Epithelial cell of proximal tubule (primary cell): Measurements from ENCODE around the gene CCNQ. TPM values are rescaled to one million over a fixed set of nuclear protein-coding genes. Genes with fewer than 3 reads are reported as not detected.

Source experiments
- DNase-seq: peaks from one replicate; pipeline ENCODE4 v3.0.0-alpha.2; 2011; ENCODE audit warnings: low read depth
- H3K4me3 ChIP-seq: 2 replicates; pipeline ENCODE4 v1.5.1; 2011; ENCODE audit warnings: low read depth, mild to moderate bottlenecking, low read length
- total RNA-seq: library from RNA; depleted of rRNA; stranded (reverse); fragments of >200 nt; gene quantifications from 2 replicates; pipeline ENCODE4 v1.2.3, GENCODE V29; 2015
- TF ChIP-seq, protein P1 (sequence below): conservative IDR thresholded peaks from 2 replicates; pipeline ENCODE4 v1.5.1; 2012; ENCODE audit warnings: low read depth, mild to moderate bottlenecking, low read length

Gene CCNQ
- total RNA-seq, 1 donor from 2014 or later, result 31.4 TPM

DNA sequence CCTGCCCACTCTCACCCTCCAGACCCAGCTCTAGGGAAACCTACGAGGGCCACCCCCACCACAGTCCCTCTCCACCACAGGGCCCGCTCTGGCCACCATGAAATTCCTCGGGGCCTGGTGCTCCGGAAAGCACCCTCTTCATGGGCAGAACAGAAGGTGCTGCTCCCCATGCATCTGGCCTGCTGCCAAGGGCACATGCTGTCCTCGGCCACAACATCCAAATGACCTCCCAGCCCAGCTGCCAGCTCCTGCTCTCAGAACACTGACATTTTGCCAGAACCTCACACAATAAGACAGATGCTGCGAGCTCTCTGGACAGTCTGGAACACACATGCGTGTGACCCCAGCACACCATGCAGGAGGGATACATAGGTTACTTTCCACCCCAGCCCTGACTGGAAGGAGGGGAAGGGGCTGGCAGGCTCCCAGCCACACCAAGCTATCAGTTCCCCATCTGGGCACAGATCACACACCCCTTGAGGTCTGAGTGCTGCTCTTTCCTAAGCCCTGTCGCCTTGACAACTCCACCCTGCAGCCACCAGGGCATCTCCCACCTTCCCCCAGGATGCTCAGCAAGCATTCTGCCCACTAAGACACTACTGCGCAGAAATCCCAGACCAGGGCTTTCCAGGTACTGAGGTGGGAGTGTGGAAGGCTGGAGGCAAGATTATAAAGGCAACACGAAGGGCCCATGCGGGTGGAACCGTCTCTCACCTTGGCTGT is 5.8 kb downstream of the CCNQ start:
- TF ChIP-seq, protein P1, sequence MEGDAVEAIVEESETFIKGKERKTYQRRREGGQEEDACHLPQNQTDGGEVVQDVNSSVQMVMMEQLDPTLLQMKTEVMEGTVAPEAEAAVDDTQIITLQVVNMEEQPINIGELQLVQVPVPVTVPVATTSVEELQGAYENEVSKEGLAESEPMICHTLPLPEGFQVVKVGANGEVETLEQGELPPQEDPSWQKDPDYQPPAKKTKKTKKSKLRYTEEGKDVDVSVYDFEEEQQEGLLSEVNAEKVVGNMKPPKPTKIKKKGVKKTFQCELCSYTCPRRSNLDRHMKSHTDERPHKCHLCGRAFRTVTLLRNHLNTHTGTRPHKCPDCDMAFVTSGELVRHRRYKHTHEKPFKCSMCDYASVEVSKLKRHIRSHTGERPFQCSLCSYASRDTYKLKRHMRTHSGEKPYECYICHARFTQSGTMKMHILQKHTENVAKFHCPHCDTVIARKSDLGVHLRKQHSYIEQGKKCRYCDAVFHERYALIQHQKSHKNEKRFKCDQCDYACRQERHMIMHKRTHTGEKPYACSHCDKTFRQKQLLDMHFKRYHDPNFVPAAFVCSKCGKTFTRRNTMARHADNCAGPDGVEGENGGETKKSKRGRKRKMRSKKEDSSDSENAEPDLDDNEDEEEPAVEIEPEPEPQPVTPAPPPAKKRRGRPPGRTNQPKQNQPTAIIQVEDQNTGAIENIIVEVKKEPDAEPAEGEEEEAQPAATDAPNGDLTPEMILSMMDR, result no peak
- H3K4me3 ChIP-seq, result no peak overlapping the region
- no peak for DNase-seq

DNA sequence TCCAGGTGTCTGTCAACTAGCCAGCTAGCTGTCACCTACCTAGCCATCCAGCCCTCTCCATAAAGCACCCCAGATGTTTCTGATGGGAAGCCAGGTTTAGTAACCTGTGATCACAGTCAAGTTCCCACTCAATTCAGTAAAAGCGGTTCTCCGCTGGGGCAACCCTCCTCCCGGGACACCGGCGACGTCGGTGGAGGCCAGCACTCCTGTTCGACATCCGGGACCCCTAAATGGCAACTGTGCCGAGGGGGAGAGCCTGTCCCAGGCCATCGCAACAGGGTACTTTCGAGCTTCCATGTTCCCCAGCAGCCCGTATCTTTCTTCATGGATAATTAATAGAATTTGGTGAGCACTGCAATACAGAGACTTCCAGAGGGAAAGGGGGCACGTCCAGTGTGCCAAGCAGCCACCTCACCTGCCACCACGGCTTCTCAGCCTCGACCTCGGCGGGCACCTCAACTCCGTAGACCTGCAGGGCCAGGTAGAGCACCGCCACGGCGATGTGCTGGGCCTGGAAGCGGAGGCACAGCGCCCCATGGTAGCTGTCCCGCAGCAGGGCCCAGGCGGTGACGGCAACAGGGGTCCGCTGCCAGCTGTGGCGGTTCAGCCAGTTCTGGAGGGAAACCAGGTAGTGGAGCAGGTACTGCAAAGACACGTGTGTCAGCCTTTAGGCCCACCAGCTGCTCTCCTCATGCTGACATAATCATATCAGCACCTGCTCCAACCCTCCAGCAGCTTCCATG is 6.7 kb downstream of the CCNQ start:
- no peak overlapping the region for H3K4me3 ChIP-seq
- DNase-seq, result no peak
- TF ChIP-seq, protein P1, result no peak

DNA sequence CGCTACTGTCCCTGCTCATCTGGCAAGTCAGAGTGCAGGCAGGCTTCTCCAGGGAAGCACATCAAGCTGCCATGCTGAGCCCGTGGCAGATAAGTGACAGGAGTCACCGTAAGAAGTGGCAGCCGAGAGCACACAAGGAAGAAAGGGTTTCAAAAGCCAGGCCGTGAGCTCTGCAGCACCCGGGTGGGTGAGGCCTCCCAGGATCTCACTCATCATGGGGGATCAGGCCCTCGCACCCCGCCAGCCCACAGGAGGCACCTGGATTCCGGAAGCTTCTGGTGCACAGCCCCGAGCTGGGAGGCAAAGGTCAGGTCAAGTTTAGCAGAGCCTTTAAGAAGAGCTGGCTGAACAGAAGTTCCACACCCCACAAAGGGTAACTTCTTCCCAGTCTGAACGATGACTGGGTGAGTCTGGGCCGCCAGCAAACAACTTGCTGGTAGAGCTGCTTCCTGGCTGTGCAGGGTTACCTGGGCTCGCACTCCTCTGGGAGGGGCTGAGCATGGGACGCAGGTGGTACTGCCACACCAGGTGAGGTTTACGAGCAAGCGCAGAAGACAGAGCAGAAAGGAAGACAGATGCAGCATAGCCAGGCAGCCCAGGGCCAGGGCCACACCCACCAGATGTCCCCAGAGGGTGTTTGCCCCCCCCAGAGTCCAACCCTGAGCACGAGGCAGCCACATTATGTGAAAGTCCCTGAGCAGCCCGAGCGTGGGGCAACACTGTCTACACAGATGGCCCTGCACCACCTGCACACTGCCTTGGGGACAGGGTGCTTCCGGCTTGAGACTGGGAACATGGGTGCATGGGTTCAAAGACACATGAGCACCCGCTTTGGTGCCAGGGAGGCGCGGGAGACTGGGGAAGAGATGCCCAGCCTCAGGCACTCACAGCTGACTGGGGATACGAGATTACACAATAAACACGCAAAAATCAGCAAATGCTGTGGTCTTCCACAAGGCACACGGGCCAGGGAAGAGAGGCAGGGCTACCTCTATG is 7.7 kb downstream of the CCNQ start:
- DNase-seq, result no peak
- H3K4me3 ChIP-seq, result no peak overlapping the region
- TF ChIP-seq, protein P1, result no peak

DNA sequence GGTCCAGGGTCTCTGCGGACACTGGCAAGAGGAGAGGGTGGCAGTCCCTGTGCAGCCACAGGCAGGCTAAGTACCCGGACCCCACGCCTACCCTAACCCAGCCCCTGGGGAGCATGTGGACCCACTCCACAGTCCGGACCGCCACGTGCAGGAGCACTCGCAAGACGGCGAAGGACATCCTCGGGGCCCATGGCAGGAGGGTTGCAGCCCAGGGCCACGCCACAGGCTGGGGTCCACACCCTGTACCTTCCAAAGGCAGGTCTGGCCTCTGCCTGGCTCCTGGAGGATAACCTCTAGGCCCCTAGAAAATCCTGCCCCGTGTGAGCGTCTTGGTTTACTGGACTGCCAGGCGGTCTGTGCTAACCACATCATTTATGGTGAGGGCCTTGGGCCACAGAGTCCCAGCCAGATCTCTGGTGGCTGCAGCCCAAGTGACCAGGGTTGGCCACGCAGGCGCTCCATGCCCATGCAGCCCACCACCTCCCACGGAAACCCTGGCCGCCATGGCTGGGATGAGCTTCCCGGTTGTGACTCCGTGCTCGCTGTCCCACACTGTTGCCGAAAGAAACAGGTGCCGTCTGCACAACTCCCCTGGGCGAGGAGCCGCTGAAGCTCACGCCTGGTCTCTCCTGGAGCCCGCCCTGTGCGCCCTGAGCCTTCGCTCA is 10.0 kb downstream of the CCNQ start:
- no peak overlapping the region for H3K4me3 ChIP-seq
- TF ChIP-seq, protein P1, result no peak
- no peak for DNase-seq

DNA sequence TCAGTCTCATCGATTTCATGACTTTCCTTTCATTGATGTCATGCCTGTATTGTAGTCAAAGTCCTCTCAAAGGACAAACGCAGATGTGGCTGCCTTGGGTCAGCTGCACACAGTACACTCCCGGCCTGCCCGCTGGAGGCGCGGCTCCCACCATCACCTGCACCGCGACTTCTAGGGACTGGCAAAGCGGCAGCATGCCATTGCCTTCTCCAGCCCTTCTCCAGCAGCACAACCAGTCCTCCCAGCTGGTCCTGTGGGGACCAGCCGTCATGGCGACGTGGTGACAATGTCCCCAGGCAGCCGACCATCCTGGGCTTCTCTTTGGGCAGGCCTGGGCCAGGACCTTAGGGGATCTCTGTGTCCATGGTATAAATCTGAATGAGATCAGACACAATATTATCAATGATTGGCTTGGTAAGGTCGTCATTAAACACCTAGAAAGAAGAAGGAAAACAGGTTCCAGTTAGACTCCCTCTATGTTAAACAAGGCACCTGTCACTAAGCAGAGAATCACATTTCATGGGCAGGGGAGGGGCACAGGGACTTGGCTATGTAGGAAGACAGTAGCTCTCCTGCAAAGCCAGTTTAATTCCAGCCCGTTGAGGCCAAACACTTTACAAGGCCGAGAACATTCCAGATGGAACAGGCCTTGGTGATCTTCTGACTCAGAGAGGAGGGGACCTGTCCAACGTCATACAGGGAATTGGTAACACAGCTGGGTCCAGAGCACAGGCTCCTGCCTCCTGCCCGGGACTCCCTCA is 10.7 kb downstream of the CCNQ start:
- DNase-seq, result no peak
- TF ChIP-seq, protein P1, result no peak
- H3K4me3 ChIP-seq, result no peak overlapping the region

DNA sequence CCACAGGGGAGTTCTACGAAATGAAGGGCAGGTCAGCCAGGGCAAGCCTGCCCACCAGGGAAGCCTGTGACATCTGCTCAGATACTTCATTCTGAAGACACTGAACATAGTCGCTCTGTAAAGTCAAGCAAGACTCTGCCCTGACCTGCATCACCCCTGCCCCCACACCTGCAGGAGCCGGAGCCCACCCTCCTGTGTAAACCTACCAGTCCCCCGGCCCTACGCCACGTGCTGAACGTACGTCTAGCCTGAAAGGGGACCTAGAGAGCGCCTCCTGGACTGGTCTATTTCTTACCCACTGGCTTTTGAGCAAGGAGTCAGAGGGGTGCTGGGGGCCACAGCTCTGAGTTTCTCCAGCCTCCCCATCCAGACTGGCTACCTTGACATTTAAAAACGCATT is 11.6 kb downstream of the CCNQ start:
- no peak for DNase-seq
- TF ChIP-seq, protein P1, result no peak
- H3K4me3 ChIP-seq, result no peak overlapping the region
